Thyroid gland (tissue), 4 donors: ENCODE results near the gene SUV39H2.
"Not testable (repeated sequence)": the region's sequence is repeated elsewhere in the genome, so short reads cannot be mapped to it uniquely, and the experiment has no call there.

Experiments used
- POLR2A ChIP-seq, 2 donors: fragments of 450-650 bp; IDR thresholded peaks; one replicate each; pipeline ENCODE4 v1.6.1; 2017; ENCODE audit warnings: antibody characterized with exemption in 2 of 2, mild to moderate bottlenecking in 2 of 2, moderate library complexity in 1 of 2
- TF ChIP-seq, protein P1 (sequence below), 6 experiments: fragments of 200-600 bp in 3 of 6; fragments of 450-650 bp in 3 of 6; sonication (generic) in 3 of 6; IDR thresholded peaks; one replicate each; pipeline ENCODE4 v1.5.1; 2016 to 2019; ENCODE audit warnings: antibody characterized with exemption in 6 of 6, mild to moderate bottlenecking in 2 of 6, inconsistent platforms in 1 of 6, moderate library complexity in 1 of 6

DNA sequence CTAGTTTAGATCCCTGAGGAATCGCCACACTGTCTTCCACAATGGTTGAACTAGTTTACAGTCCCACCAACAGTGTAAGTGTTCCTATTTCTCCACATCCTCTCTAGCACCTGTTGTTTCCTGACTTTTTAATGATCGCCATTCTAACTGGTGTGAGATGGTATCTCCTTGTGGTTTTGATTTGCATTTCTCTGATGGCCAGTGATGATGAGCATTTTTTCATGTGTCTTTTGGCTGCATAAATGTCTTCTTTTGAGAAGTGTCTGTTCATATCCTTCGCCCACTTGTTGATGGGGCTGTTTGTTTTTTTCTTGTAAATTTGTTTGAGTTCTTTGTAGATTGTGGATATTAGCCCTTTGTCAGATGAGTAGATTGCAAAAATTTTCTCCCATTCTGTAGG is 13.8 kb upstream of the SUV39H2 start:
- TF ChIP-seq, protein P1, sequence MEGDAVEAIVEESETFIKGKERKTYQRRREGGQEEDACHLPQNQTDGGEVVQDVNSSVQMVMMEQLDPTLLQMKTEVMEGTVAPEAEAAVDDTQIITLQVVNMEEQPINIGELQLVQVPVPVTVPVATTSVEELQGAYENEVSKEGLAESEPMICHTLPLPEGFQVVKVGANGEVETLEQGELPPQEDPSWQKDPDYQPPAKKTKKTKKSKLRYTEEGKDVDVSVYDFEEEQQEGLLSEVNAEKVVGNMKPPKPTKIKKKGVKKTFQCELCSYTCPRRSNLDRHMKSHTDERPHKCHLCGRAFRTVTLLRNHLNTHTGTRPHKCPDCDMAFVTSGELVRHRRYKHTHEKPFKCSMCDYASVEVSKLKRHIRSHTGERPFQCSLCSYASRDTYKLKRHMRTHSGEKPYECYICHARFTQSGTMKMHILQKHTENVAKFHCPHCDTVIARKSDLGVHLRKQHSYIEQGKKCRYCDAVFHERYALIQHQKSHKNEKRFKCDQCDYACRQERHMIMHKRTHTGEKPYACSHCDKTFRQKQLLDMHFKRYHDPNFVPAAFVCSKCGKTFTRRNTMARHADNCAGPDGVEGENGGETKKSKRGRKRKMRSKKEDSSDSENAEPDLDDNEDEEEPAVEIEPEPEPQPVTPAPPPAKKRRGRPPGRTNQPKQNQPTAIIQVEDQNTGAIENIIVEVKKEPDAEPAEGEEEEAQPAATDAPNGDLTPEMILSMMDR (IDR thresholded peaks at IDR 0.05): not testable (repeated sequence)
- not testable (repeated sequence) for TF ChIP-seq POLR2A (IDR thresholded peaks at IDR 0.05)
